Middle frontal gyrus (tissue), 1 donor: ENCODE measurements around the gene EZR.

Experiments used
- DNase-seq: peaks from one replicate; pipeline ENCODE4 v3.0.0-alpha.2; 2015; ENCODE audit warnings: low spot score; ENCODE audit errors: extremely low spot score

Gene EZR

DNA sequence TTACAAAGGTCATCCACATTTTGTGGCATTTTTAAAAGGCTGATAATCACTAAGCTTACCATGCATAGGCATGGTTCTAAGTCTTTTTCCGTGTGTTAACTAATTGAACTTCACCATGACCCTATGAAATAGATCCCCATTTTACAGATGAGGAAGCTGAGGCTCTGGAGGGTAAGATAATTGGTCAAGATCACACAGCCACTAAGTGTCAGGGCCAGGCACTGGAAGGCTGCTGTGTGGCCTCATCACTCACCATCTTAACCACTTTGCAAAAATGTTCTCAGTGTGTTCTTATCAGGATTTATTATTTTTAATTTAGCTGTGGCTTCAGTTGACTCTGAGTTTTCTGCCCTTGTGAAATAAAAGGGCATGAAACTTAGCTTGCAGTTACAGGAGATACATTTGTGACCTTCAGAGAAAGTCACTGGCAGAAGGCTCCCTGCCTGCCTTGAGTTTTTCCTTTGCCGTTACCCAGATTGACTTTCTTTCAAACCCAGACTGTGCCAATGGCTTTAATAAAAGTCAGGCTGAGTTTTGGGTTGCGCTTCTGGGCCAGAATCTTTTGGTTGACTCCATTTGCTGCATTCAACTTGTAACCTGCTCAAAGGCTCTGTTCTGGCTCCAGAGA lies 82.0 kb downstream of the EZR start:
- no peak for DNase-seq

DNA sequence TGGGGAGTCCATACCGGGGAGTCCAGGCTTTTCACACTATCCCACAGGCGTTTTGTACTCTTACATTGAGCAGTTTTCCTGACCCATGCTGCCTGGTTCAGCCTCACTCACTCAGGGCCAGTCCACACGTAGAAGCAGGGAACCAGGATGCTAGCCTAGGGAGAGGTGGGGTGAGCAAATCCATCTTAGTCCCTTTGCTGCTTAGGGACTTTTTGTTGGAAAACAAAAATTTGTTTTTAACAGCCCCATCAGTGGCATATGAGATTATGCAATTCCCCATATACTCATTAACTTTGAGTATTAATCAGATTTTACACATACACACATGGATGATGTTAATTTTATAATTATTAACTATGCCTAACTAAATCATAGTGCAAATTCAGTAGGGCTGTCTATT lies 84.2 kb downstream of the EZR start:
- DNase-seq: no peak

DNA sequence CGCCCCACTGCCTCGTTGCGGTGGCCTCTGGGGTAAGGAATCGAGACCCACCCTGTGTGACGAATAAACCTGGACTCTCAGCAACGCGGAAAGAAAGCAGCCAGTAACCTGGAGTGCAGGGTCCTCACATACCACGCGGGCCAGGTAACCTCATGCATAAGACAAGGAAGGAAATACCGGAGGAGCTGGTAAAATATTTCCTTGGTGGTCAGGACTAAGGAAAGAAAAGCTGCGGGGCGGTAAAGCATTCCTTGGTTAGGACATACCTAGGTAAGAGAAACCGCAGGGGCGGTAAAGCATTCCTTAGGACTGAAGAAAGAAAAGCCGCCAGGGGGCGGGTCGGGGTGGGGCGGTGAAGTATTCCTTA lies 88.6 kb downstream of the EZR start:
- DNase-seq: no peak

DNA sequence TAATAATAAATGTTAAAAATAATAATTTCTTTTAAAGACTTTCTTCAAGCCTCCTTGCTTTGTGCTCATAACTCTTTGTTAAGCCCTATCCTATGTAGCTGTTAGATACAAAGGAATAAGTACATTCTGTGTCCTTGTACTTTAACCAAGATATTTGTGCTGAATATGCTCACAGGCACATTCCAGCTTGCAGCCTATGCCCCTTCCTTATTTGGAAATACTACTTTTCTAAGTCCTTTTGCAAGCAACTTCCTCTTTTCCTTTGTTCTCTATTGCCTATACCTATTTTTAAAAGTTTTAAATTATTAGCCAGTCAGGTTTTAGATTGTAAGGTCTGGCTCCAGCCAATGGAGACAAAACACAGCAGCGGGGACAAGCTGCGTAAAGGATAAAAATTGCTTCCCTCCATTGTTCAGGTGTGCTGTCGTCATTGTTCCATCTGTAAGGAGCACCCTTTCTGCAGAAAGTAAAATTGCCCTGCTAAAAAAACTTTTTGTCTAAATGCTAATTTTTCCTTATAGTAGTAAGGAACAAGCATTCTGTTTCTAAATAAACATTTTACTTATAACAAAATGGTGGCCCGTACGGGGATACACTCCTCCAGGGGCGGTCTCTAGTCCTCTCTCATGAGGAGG lies 89.1 kb downstream of the EZR start:
- DNase-seq: no peak

DNA sequence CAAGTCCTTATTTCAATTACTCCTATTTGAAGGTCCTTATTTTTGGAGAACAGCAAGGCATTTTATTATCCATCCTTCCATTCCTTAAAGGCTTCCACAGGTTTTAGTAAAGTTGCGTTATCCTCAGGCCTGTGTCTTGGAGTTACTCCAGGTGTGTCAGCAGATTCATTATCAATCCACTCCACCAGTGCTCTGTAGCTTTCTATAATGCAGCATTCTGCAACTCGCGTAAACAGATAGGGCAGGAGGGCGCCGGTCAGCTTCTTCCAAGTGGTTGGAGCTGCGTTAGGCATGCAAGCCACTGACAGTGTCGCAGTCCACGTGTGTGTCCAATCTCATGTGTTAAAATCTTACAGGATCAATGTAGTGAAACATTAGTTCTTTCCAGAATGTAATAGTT lies 93.5 kb downstream of the EZR start:
- no peak for DNase-seq

DNA sequence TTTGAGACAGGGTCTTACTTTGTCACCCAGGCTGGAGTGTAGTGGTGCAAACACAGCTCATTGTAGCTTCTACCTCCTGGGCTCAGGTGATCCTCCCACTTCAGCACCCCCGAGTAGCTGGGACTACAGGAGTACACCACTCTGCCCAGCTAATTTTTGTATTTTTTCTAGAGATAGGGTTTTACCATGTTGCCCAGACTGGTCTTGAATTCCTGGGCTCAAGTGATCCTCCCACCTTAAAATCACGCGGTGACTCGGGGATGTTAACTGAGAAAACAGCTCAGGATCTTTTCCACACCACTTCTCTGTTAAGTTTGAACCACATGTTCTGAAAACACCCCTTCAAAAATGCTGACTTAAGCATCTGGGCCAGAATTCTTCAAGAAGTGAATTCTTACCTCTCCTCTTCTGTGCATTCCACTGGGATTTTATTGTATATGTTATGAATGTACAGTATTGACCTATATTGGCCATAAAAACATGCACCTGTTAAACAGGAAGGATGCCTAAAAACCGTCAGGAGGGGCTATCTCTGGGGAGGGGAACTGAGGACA lies 96.9 kb downstream of the EZR start:
- DNase-seq: no peak

DNA sequence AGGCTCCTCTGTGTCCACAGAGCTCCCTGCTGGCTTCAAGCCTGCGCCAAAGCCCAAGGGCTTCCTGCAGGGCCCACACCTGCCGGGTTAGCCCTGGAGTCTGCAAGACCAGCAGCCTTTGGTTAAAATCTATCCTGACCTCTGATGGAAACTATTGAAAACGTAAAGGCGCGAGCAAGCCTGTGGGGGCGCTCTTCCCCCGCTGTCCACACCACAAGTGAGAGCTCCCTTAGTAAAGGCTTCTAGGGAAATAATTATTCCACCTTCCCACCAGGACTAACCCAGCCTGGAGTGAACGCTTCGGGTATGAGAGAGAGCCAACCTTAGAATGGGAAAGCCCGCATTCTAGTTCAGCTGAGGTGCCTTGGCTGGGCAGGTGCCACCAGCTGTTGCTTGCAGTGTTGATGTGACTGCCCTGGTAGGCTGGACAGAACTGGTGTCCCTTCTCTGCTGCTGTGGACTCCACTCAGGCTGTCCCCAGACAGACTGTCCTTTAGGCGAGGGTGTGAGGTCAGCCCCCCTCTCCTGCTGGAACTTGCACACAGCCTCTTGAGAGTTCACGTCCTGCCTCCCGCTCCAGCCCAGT lies 100.6 kb downstream of the EZR start:
- no peak for DNase-seq

DNA sequence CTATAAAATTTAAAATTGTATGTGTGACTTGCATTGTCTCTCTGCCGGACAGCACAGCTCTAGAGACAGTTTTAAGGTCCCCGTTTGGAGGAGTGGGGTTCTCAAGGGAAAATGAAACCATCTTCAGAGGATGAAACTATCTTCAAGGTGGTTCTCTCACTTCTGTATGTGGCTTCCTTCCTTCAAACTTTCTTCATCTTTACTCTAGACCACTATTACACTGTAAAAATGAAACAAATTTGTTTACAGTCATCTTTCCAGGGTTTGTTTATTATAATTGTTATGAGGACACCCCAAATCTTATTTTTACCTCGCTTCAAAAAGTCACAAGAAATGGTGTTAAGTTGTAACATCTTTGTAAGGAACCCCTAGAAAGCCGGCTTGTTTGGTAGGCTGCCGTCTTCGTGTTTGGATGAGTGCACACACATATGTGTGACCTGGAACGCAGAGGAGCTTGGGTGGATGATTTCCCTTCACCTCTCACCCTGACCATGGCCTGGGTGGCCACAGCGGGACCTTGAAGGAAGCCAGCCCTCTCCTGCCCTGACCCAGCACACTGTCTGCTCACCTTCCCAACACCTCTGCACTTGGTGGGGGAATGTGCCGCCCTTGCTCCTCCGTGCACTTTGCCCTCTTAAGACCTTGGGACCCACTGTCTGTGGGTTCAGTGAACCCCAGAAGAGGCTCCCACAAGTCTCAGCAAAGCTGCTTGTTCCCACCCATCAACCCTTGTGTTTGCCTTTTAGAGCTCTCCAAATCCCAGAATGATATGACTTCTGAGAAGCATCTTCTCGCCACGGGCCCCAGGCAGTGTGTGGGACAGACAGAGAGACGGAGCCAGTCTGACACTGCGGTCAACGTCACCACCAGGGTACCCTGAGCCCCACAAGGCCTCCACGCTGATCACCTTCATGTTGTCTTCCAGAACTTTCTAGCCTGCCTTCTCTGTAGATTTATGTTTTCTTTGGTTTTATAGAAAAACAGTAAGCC lies 101.5 kb downstream of the EZR start:
- no peak for DNase-seq
